ENCODE data around the gene SMIM38.

GRCh38 chr11:69201764-69202370 is 46.1 kb downstream of the SMIM38 start:
- no peak for TF ChIP-seq CTCF (IDR thresholded peaks at IDR 0.05)
- no peak for TF ChIP-seq POLR2A (IDR thresholded peaks at IDR 0.05)

All from body of pancreas (tissue), 4 donors.